Activated CD8-positive, alpha-beta memory T cell treated with anti-CD3 and anti-CD28 coated beads for 36 hours (primary cell): ENCODE results near the gene GJA4. TPM values are rescaled to one million over a fixed set of nuclear protein-coding genes. Genes with fewer than 3 reads are reported as not detected.

Experiments
- total RNA-seq, 2 experiments: library from RNA; stranded (reverse); gene quantifications; one replicate each; pipeline ENCODE4 v1.2.3, GENCODE V29; 2021

The GJA4 gene
- total RNA-seq, 2 experiments from 2014 or later, result not detected

Other genes with a start within 250 kb of the GJA4 start
- not detected for gene GJB5, start 38.0 kb upstream of the GJA4 start, total RNA-seq
- gene GJB4, start 33.3 kb upstream of the GJA4 start, total RNA-seq, result not detected
- gene GJB3, start 11.8 kb upstream of the GJA4 start, total RNA-seq, result not detected
- gene SMIM12, start 66.8 kb downstream of the GJA4 start, total RNA-seq, result 10 to 100 TPM; 73.8 to 75.2 TPM
- gene DLGAP3, start 136.7 kb downstream of the GJA4 start, total RNA-seq, result under 1 TPM; 0.72 to 0.80 TPM
- 10 to 100 TPM; 29.0 to 30.8 TPM for gene TMEM35B, start 192.3 kb downstream of the GJA4 start, total RNA-seq
- gene ZMYM6, start 238.9 kb downstream of the GJA4 start, total RNA-seq, result 10 to 100 TPM; 15.7 to 16.5 TPM